ENCODE results near the gene OSR1.
A peak's percentile ranks its signal among the peaks of the same experiment; 100 is the strongest.
"Not testable (repeated sequence)": the region's sequence is repeated elsewhere in the genome, so short reads cannot be mapped to it uniquely, and the experiment has no call there.

The OSR1 gene

GRCh38 chr2:19320813-19321212 lies 37.6 kb downstream of the OSR1 start:
- no peak for TF ChIP-seq CTCF (conservative IDR thresholded peaks at IDR 0.05; ENCODE audit: low read depth, low read length)
- no peak for DNase-seq (ENCODE audit: low read depth)
- no peak overlapping the region for H3K4me3 ChIP-seq (ENCODE audit: low read depth, low read length)

- DNase-seq (ENCODE audit: low read depth): no peak
- TF ChIP-seq CTCF (conservative IDR thresholded peaks at IDR 0.05; ENCODE audit: low read depth, low read length): no peak
- no peak overlapping the region for H3K4me3 ChIP-seq (ENCODE audit: low read depth, low read length)
Measured at GRCh38 chr2:19319698-19320097, 38.7 kb downstream of the OSR1 start.

- no peak overlapping the region for H3K4me3 ChIP-seq (ENCODE audit: low read depth, low read length)
- no peak for TF ChIP-seq CTCF (conservative IDR thresholded peaks at IDR 0.05; ENCODE audit: low read depth, low read length)
- peak; percentile 25 for DNase-seq (ENCODE audit: low read depth)
Measured at GRCh38 chr2:19319064-19319463, 39.4 kb downstream of the OSR1 start.

GRCh38 chr2:19313553-19313952 lies 44.9 kb downstream of the OSR1 start:
- no peak for DNase-seq (ENCODE audit: low read depth)
- no peak for TF ChIP-seq CTCF (conservative IDR thresholded peaks at IDR 0.05; ENCODE audit: low read depth, low read length)
- no peak overlapping the region for H3K4me3 ChIP-seq (ENCODE audit: low read depth, low read length)

GRCh38 chr2:19312949-19313348 lies 45.5 kb downstream of the OSR1 start:
- DNase-seq (ENCODE audit: low read depth): peak; percentile 79

GRCh38 chr2:19306065-19306464 lies 52.4 kb downstream of the OSR1 start:
- not testable (repeated sequence) for DNase-seq (ENCODE audit: low read depth); H3K4me3 ChIP-seq (ENCODE audit: low read depth, low read length)

More at GRCh38 chr2:19312949-19313348, 45.5 kb downstream of the OSR1 start:
- peak; percentile 77 for TF ChIP-seq CTCF (conservative IDR thresholded peaks at IDR 0.05; ENCODE audit: low read depth, low read length)
- H3K4me3 ChIP-seq (ENCODE audit: low read depth, low read length): no peak overlapping the region

GRCh38 chr2:19305400-19306055 lies 52.9 kb downstream of the OSR1 start:
- not testable (repeated sequence) for DNase-seq (ENCODE audit: low read depth); H3K4me3 ChIP-seq (ENCODE audit: low read depth, low read length)

- no peak for TF ChIP-seq CTCF (conservative IDR thresholded peaks at IDR 0.05; ENCODE audit: low read depth, low read length)
- no peak overlapping the region for H3K4me3 ChIP-seq (ENCODE audit: low read depth, low read length)
- DNase-seq (ENCODE audit: low read depth): no peak
Measured at GRCh38 chr2:19301706-19302105, 56.7 kb downstream of the OSR1 start.

Measured in choroid plexus epithelial cell (primary cell).